Lower lobe of right lung (tissue), 2 donors: Measurements from ENCODE around the gene ZBTB6. TPM values are rescaled to one million over a fixed set of nuclear protein-coding genes. Genes with fewer than 3 reads are reported as not detected.

Experiments
- ATAC-seq, 2 donors: fragments of 200-7000 bp; cut with Tn5 transposase; one replicate each; pipeline ENCODE4 v1.9.1; 2020 to 2022; ENCODE audit warnings: mild to moderate bottlenecking in 2 of 2, moderate library complexity in 2 of 2
- DNase-seq: peaks from one replicate; pipeline ENCODE4 v3.0.0-alpha.2; 2020
- H3K27ac ChIP-seq: fragments of 200-600 bp; one replicate; pipeline ENCODE4 v1.8.0; 2022
- H3K27me3 ChIP-seq: fragments of 200-600 bp; one replicate; pipeline ENCODE4 v1.8.0; 2022; ENCODE audit warnings: low read depth
- H3K36me3 ChIP-seq: fragments of 200-600 bp; one replicate; pipeline ENCODE4 v1.8.0; 2022; ENCODE audit warnings: mild to moderate bottlenecking
- H3K4me1 ChIP-seq: fragments of 200-600 bp; one replicate; pipeline ENCODE4 v1.8.0; 2022
- H3K4me3 ChIP-seq: fragments of 200-600 bp; one replicate; pipeline ENCODE4 v1.8.0; 2022; ENCODE audit warnings: mild to moderate bottlenecking
- H3K9me3 ChIP-seq: fragments of 200-600 bp; one replicate; pipeline ENCODE4 v1.8.0; 2022
- intact Hi-C: fragments of 100-400 bp; cut with DNase I; formaldehyde crosslinking; loops from one replicate; pipeline ENCODE4 v1.11.0; 2022
- total RNA-seq: library from RNA; stranded (reverse); fragmentation: NEBNext Ultra II Directional; extraction: Animal tissue kit (Norgen Biotek cat#: 25700); gene quantifications from one replicate; pipeline ENCODE4 v1.2.1, GENCODE V29; 2021
- TF ChIP-seq, protein P1 (sequence below): fragments of 200-600 bp; IDR thresholded peaks from one replicate; pipeline ENCODE4 v1.8.0; 2022; ENCODE audit warnings: antibody characterized with exemption, mild to moderate bottlenecking
- donor health status: DM: no; HTN: yes; CAD: no; lungs with severe emphysema.

The ZBTB6 gene
- total RNA-seq, 1 donor from 2014 or later = 8.9 TPM

GRCh38 chr9:122950263-122950662, 37.1 kb upstream of the ZBTB6 start:
- Histone ChIP-seq H3K4me1 (peaks cover 59% of the 10 kb centered on the region), H3K27ac (no peak overlapping the region), H3K4me3 (no peak overlapping the region), H3K9me3 (no peaks in the 10 kb centered on the region), H3K36me3 (no peaks in the 10 kb centered on the region), H3K27me3 (no peaks in the 10 kb centered on the region)
- TF ChIP-seq, protein P1, sequence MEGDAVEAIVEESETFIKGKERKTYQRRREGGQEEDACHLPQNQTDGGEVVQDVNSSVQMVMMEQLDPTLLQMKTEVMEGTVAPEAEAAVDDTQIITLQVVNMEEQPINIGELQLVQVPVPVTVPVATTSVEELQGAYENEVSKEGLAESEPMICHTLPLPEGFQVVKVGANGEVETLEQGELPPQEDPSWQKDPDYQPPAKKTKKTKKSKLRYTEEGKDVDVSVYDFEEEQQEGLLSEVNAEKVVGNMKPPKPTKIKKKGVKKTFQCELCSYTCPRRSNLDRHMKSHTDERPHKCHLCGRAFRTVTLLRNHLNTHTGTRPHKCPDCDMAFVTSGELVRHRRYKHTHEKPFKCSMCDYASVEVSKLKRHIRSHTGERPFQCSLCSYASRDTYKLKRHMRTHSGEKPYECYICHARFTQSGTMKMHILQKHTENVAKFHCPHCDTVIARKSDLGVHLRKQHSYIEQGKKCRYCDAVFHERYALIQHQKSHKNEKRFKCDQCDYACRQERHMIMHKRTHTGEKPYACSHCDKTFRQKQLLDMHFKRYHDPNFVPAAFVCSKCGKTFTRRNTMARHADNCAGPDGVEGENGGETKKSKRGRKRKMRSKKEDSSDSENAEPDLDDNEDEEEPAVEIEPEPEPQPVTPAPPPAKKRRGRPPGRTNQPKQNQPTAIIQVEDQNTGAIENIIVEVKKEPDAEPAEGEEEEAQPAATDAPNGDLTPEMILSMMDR = no peak
- intact Hi-C loops = no loop called here
- DNase-seq (no peak), ATAC-seq (no peak)

- DNase-seq (no peak), ATAC-seq (no peak)
- Histone ChIP-seq H3K9me3 (no peaks in the 10 kb centered on the region), H3K27ac (no peak overlapping the region), H3K36me3 (peaks cover 2% of the 10 kb centered on the region), H3K4me1 (peaks cover 58% of the 10 kb centered on the region), H3K27me3 (no peaks in the 10 kb centered on the region), H3K4me3 (no peak overlapping the region)
- intact Hi-C loops = no loop called here
- TF ChIP-seq, protein P1 = no peak
These were observed 36.6 kb upstream of the ZBTB6 start for GRCh38 chr9:122949696-122950095.

DNA sequence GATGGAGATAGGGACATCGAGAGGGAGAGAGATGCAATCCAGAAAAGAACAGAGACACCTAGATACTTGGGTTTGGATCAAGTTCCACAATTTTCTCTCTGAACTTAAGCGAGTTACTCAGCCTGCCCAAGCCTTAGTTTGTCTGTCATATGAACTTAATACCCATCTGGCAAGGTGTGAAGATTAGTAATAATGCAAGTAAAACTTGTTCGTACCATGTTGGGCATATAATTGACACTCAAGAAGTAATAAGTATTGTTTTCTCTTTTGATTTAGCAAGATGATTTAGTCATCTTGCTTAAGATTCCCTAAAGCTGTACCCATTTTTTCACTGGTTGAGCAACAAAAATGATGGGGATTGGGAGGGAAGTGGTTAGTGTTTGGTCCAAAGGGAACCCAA, 35.2 kb upstream of the ZBTB6 start:
- intact Hi-C loops = no loop called here
- no peaks in the 10 kb centered on the region for H3K27me3 ChIP-seq
- no peak overlapping the region for H3K27ac ChIP-seq
- peaks cover 8% of the 10 kb centered on the region for H3K36me3 ChIP-seq
- no peaks in the 10 kb centered on the region for H3K9me3 ChIP-seq
- DNase-seq (no peak), ATAC-seq (no peak)
- H3K4me3 ChIP-seq = no peak overlapping the region
- TF ChIP-seq, protein P1 = no peak
- peaks cover 46% of the 10 kb centered on the region for H3K4me1 ChIP-seq

- DNase-seq = no peak
- H3K4me1 ChIP-seq = peaks cover 57% of the 10 kb centered on the region
- H3K9me3 ChIP-seq = no peaks in the 10 kb centered on the region
- H3K36me3 ChIP-seq = peaks cover 8% of the 10 kb centered on the region
- H3K27me3 ChIP-seq = no peaks in the 10 kb centered on the region
- H3K27ac ChIP-seq = no peak overlapping the region
- H3K4me3 ChIP-seq = no peak overlapping the region
- intact Hi-C loops = no loop called here
- TF ChIP-seq, protein P1 = no peak
- no peak for ATAC-seq
These were observed 33.4 kb upstream of the ZBTB6 start for GRCh38 chr9:122946461-122947005.

GRCh38 chr9:122944960-122945888, 32.1 kb upstream of the ZBTB6 start:
- Histone ChIP-seq H3K9me3 (no peaks in the 10 kb centered on the region), H3K27me3 (no peaks in the 10 kb centered on the region), H3K36me3 (peaks cover 8% of the 10 kb centered on the region), H3K27ac (no peak overlapping the region), H3K4me1 (peaks cover 54% of the 10 kb centered on the region), H3K4me3 (no peak overlapping the region)
- ATAC-seq (no peak), DNase-seq (no peak)
- TF ChIP-seq, protein P1 = no peak
- intact Hi-C loops = no loop called here
